GM13976 (cell line): ENCODE measurements around the gene CNPY1.

ENCODE experiments used
- DNase-seq: peaks from one replicate; pipeline ENCODE4 v3.0.0; 2012; ENCODE audit warnings: low spot score
- CTCF ChIP-seq: IDR thresholded peaks from 2 replicates; pipeline ENCODE4 v1.5.1; 2012; ENCODE audit warnings: borderline replicate concordance, mild to moderate bottlenecking; ENCODE audit not compliant: insufficient read depth; ENCODE audit errors: extremely low read depth, missing control alignments, control extremely low read depth
- in situ Hi-C: fragments of 300-500 bp; cut with MboI; formaldehyde crosslinking; loops from one replicate; pipeline ENCODE4 v1.12.0; 2022; ENCODE audit warnings: low sequenced_read_pairs, mixed read lengths, inconsistent platforms; ENCODE audit not compliant: unreplicated experiment

Gene CNPY1

GRCh38 chr7:155531681-155532080 is 14.7 kb downstream of the CNPY1 start:
- TF ChIP-seq CTCF, result no peak
- no peak for DNase-seq
- in situ Hi-C loops, result loop anchor here (10.0 to 25.0 kb wide), 2 partner anchors 87 to 619 kb away; no protein-coding TSS in a partner anchor

- no peak for DNase-seq
- in situ Hi-C loops, result loop anchor here (10.0 to 25.0 kb wide), 2 partner anchors 86 to 618 kb away; no protein-coding TSS in a partner anchor
- TF ChIP-seq CTCF, result no peak
Measured at GRCh38 chr7:155530601-155531000, 15.8 kb downstream of the CNPY1 start.

GRCh38 chr7:155529845-155530244 is 16.5 kb downstream of the CNPY1 start:
- DNase-seq, result no peak
- in situ Hi-C loops, result loop anchor here (10.0 to 25.0 kb wide), 2 partner anchors 85 to 618 kb away; no protein-coding TSS in a partner anchor
- TF ChIP-seq CTCF, result no peak

GRCh38 chr7:155529346-155529745 is 17.0 kb downstream of the CNPY1 start:
- TF ChIP-seq CTCF, result no peak
- no peak for DNase-seq
- in situ Hi-C loops, result loop anchor here (25.0 kb wide), 1 partner anchor 617 kb away; no protein-coding TSS in a partner anchor

GRCh38 chr7:155527664-155528063 is 18.7 kb downstream of the CNPY1 start:
- in situ Hi-C loops, result loop anchor here (25.0 kb wide), 1 partner anchor 615 kb away; no protein-coding TSS in a partner anchor
- no peak for DNase-seq

GRCh38 chr7:155526225-155526624 is 20.1 kb downstream of the CNPY1 start:
- TF ChIP-seq CTCF, result no peak
- in situ Hi-C loops, result loop anchor here (25.0 kb wide), 1 partner anchor 614 kb away; no protein-coding TSS in a partner anchor
- DNase-seq, result peak; percentile 15

More at GRCh38 chr7:155527664-155528063, 18.7 kb downstream of the CNPY1 start:
- no peak for TF ChIP-seq CTCF
